ENCODE data around the gene ARL3.
"Not testable (repeated sequence)": the region's sequence is repeated elsewhere in the genome, so short reads cannot be mapped to it uniquely, and the experiment has no call there.

The ARL3 gene

DNA sequence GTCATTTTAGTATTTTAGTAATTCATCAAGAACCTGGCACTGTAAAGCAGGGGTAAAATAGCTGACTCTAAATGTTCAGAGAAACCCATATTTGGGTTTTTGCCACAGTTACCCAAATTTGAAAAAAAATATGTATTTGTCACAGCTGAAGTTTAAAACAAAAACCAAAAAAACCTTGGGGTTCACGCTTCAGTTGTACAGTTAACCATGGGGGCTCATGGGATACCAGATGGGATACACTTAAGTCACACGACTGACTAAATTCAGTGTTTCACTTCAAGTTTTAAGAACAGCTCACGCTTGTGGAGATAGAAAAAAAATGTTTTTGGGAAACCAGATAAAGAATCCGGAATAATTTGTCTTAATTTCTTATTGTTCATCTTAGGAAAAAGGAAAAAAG, 2.1 kb downstream of the ARL3 start:
- in situ Hi-C loops (cut with MboI; ENCODE audit: low sequenced_read_pairs), result no loop called here

DNA sequence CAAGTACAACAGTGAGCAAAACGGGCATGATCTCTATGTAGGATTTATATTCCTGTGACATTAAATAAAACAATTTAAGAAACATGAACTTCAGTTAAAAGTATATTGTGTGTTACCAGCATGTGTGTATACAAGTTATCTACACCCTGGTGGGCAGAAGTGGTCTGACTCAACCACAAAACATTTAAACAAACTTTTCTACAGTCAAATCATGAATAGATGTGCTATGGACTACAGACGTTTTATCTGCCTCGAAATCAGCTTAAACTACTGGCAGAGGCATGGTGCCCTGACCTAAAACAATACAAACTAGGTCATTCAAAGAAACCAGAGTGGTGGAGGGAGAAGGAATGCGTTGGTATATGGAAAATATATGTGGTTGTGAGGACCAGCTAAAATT, 3.6 kb downstream of the ARL3 start:
- in situ Hi-C loops (cut with MboI; ENCODE audit: low sequenced_read_pairs), result no loop called here

DNA sequence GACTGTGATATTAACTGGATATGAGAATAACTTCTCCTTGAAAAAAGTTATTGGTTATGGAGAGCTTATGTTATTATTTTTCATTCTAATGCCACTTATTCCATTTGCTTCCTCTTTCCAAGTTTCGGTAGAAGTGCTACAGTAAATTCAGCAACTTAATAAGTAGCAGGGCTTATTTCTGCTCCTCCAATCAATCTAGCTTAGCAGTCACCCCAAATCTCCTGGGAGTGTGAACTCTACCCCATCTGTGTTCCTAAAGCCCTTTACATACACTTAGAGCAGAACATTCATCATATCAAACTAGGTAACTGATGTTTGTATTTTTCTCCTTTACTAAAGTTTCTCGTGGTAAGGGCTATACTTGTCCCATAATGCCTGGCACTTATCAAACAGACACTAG, 8.7 kb downstream of the ARL3 start:
- in situ Hi-C loops (cut with MboI; ENCODE audit: low sequenced_read_pairs), result no loop called here

DNA sequence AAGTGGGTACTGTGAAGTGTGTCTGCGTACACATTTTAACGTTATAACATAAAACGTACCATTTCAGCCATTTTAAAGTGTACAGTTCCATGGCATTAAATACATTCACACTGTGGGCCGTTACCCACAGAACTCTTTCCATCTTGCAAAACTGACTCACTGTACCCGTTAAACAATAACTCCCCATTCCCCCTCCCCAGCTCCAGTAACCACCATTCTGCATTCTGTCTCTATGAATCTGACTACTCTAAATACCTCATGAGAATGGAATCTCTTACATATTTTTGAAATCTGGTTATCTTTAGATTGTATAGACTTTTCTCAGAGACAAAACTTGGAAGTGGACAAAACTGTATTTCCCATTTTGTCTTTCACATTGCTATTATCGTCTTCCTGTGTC, 9.3 kb downstream of the ARL3 start:
- in situ Hi-C loops (cut with MboI; ENCODE audit: low sequenced_read_pairs), result no loop called here

DNA sequence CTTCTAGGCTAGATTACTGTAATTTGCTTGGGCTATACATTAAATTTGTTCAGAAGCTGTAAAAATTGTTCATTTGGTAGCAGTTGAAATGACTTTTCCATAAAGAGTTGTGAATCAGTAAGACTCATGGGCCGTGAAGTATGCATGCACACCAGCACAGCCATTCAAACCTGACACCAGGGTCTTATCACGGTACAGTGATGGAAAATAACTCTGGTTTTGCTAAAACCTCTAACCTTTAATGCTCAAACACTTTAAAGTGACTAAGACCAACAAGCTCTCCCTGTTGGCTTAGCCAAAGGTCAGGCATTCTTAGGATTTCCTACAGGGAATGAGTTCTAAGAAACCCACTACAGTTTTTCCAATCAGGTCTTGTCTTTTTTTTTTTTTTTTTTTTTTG, 11.5 kb downstream of the ARL3 start:
- in situ Hi-C loops (cut with MboI; ENCODE audit: low sequenced_read_pairs), result no loop called here

DNA sequence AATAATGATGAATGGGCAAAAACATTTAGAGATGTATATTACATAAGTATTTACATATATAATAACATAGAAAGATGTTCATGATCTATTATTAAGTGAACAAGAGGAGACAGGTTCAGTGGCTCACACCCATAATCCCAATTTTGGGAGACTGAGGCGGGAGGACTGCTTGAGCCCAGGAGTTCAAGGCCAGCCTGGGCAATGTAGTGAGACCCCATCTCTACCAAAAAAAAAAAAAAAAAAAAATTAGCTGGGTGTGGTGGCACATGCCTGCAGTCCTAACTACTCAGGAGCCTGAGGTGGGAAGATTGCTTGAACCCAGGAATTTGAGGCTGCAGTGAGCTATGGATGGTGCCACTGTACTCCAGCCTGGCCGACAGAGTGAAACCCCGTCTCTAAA, 12.4 kb downstream of the ARL3 start:
- in situ Hi-C loops (cut with MboI; ENCODE audit: low sequenced_read_pairs), result no loop called here

DNA sequence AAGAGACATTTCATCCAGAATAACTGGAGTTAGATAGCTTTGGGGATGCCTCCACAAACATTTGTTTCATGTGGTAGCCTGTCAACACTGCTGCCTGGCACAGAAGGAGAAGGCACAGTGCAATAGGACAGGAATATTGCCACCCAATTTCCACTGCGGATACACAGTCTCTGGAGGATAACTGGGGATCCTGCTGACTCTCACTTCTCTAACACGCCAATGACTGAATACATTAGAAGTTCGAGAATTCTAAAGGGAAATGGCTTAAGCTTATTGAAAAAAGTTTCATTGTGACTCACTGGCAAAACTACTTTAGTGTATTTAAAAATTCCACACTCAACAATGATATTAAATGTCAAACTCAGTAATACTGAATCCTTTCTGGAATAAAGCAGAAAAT, 12.9 kb downstream of the ARL3 start:
- in situ Hi-C loops (cut with MboI; ENCODE audit: low sequenced_read_pairs), result no loop called here

DNA sequence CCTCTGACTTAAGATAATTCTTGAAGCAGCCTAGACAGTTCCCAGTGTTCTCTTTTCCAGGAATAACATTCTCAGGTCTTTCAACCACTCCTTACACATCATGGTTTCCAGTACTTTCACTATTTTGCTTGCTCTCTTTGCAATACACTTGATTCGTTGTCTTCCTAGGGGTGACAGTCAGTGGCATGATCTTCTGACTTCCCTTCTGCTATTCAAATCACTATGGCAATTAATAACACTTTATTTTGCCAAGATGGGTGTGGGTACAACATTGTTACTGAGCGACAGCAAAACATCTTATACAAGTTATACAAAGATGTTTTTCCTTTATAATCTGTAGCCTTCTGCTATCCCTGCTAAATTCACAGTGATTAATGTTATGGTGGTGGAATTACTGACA, 15.3 kb downstream of the ARL3 start:
- in situ Hi-C loops (cut with MboI; ENCODE audit: low sequenced_read_pairs), result no loop called here

DNA sequence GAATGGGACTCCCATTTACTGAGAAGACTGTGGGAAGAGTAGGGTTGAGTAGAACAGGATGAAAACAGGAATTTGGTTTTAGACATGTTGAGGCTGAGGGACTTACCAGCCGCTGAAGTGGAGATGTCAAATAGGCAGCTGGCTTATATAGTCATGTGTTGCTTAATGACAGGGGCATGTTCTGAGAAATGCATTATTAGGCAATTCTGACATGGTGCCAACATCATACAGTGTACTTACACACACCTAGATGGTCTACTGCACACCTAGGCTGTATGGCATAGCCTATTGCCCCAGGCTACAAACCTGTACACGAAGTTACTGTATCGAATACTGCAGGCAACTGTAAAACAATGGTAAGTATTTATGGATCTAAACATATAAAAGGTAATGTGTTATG, 17.5 kb downstream of the ARL3 start:
- in situ Hi-C loops (cut with MboI; ENCODE audit: low sequenced_read_pairs), result no loop called here

DNA sequence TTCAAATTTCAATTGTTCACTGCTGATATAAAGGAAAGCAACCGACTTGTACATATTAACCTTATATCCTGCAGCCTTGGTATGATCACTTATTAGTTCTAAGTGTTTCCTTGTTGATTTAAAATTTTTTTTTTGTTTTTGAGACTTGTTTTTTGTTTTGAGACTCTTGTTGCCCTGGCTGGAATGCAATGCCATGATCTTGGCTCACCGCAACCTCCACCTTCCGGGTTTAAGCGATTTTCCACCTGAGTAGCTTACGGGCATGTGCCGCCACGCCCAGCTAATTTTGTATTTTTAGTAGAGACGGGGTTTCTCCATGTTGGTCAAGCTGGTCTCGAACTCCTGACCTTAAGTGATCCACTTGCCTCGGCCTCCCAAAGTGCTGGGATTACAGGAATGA, 18.8 kb downstream of the ARL3 start:
- in situ Hi-C loops (cut with MboI; ENCODE audit: low sequenced_read_pairs), result not testable (repeated sequence)

DNA sequence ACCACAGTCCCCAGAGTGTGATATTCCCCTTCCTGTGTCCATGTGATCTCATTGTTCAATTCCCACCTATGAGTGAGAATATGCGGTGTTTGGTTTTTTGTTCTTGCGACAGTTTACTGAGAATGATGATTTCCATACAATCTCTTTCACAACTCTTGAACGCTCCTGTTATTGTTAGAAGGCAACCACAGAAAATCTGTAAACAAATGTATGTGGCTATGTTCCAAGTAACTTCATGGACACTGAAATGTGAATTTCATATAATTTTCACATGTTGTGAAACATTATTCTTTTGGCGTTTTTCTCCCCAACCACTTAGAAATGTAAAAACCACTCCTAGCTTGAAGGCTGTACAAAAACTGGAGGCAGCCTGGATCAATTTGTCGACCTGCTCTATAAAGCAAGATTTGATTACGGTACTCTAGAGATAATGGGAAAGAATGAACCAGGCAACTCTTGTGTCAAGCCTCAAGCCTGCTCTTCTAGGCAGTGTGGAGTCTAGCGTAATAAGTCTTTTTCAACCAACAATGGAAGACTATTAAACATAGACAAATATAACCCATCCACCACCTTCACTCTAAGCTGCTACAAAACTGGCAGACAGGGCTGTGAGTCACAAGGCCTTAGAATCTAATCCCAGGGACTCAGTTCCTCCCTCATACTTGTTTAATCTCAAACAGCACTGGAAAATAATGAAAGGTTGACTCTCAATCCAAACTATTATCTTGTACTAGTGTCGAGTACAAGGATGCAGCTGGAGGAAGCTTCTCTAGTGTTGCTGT, 22.7 kb downstream of the ARL3 start:
- in situ Hi-C loops (cut with MboI; ENCODE audit: low sequenced_read_pairs), result no loop called here

DNA sequence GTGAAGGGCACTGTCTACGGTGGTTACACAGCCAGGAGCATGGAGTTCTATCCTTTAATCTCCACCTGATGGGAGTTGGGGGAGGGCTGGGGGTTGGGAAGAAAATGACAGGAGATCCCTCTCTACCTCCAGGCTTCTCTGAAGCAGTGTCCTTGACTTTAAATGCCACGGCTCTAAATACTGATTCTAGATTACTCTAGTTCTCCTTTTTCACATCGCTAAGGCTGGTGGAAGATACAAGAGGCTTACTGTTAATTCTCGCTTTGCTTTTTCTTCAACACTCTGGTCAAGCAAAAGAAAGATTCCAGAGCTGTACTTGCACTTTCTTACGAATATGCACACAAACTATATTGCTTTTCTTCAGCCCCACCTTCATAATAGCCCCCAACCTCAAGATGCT, 30.5 kb downstream of the ARL3 start:
- in situ Hi-C loops (cut with MboI; ENCODE audit: low sequenced_read_pairs), result no loop called here

DNA sequence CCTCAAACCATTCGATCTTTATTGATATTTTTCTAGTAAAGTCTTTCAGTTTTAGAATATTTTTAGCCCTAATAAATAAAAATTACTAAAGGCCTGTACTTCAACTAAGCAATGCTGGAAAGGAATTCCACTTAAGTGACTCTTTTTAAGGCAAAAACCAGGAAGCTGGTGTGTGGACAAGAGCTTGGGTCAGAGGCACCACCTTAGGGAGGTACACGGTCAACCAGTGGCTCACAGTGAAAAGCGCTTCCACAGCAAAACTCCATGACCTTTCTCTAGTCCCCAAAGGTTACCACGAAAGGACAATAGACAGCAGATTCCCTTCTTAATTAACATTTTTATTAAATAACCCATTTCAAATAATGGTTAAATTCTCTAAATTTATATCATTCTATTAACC, 31.2 kb downstream of the ARL3 start:
- in situ Hi-C loops (cut with MboI; ENCODE audit: low sequenced_read_pairs), result no loop called here

DNA sequence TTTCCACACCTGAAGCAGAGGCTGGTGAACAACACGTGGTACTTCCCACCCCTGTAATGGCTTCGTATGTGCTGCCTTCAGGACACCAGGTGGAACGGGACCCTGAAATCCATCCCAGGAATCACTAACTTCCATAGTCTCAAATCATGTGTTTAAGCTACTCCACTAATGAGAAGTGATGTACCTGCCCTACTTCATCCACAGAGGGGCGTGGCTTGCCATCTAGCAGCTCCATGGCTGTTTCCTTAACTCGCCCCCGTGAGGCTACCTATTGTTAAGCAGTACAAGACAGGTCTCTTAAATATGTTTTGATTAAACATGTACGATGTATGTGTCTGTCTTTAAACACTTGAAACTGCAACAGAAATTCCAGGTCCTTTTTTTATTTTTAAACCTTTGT, 31.8 kb downstream of the ARL3 start:
- in situ Hi-C loops (cut with MboI; ENCODE audit: low sequenced_read_pairs), result no loop called here

DNA sequence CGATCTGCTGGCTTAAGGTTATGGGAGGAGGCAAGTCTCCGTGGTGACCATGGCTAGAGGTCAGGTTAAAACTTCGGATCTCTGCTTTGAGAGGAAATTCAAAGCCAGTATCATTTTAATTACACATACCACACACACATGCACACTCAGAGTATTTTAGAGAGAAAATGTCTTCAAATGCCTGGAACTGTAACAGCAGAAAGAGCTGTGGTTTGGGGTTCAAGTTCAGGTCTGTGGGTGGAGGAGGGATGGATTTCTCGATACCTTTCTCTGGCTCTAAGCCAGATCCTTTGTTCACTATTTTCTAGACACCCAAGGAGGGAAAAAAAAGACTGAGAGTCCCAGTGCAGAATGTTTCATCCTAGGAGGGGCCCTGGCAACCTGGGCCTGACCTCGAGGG, 32.5 kb downstream of the ARL3 start:
- in situ Hi-C loops (cut with MboI; ENCODE audit: low sequenced_read_pairs), result no loop called here

DNA sequence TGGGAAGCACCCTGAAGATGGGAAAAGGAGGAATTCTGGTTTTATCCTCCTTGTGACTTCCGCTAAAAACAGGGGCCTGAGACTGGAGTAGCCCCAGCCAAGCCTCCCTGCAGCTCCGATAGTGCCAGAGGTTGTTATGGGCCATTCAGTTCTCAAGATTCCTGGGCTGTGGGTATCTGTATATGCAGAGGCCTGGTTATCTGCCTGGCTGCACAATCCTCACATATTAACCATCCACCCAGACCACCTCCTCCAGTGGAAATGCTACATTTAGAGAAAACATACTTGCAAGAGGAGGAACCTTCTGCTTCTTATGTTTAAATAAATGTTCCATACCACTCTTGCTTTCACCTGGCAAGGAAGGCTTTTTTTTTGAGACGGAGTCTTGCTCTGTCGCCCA, 34.6 kb downstream of the ARL3 start:
- in situ Hi-C loops (cut with MboI; ENCODE audit: low sequenced_read_pairs), result no loop called here

DNA sequence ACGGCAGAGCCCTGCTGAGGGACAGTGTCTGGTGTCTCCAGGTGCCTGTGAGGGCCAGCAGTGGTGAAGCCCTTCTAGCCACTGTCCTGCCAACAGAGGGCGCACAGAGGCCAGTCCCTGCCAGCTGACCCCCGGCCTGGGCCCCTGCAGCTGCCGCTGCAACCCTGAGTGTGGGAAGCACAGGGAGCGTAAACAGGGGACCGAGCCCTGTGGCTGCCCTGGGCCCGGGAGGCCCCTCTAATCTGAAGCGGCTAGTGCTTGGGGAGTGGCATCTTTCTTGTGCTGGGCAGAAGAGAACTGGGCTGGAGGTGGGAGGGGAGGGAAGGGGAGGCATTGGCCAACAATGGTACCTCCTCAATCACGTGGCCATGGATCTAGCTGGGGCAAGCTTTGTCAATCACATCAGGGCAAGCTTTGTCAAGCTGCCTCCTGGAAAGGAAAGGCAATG, 35.3 kb downstream of the ARL3 start:
- in situ Hi-C loops (cut with MboI; ENCODE audit: low sequenced_read_pairs), result no loop called here

DNA sequence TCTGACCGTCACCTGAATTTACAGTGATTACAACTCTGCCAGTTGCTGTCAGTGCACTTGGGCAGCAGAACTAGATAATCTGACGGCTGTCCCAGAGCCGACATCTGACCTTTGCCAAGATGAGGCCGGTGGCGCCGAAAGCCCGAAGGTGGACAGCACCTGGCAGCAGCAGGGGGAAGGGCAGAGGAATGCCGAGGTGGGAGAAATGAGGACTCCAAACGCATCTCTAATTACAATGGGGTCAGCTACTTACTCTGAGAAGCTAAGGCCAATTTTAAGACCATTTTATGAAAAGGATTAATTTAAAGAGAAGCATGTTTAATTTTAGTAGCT, 36.2 kb downstream of the ARL3 start:
- in situ Hi-C loops (cut with MboI; ENCODE audit: low sequenced_read_pairs), result no loop called here

DNA sequence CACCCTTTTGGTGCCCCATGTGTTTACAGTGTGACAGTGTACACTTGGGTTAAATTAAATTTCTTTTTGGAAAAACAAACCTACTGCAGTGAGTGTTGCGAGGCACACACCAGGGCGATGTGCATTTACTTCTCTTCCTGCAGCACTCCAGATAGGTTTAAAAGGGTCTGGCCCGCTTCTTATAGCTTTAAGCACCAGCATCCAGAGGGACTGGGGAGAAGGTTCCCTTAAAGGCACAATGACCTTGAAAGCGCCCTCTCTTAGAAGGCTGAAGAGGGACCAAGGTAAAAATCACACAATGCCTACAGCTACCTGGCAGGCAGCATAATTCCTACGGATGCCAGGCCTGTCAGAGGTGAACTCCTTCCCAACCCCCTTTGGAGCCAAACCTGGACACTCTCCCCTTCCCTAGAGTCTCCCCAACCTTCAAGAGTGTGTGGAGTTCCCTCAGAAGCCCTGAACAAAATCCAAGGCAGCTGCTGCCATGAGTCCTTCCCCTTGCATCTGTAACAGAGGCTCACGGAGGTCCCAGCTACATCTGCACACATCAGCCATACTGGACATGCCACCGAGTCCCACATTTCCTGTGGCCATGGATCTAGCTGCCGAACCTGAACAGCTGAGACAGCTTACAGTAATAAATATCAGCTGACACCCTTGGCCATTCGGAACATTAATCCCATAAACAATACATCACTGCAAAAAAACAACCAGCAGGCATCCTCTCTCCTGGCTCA, 36.7 kb downstream of the ARL3 start:
- in situ Hi-C loops (cut with MboI; ENCODE audit: low sequenced_read_pairs), result no loop called here

DNA sequence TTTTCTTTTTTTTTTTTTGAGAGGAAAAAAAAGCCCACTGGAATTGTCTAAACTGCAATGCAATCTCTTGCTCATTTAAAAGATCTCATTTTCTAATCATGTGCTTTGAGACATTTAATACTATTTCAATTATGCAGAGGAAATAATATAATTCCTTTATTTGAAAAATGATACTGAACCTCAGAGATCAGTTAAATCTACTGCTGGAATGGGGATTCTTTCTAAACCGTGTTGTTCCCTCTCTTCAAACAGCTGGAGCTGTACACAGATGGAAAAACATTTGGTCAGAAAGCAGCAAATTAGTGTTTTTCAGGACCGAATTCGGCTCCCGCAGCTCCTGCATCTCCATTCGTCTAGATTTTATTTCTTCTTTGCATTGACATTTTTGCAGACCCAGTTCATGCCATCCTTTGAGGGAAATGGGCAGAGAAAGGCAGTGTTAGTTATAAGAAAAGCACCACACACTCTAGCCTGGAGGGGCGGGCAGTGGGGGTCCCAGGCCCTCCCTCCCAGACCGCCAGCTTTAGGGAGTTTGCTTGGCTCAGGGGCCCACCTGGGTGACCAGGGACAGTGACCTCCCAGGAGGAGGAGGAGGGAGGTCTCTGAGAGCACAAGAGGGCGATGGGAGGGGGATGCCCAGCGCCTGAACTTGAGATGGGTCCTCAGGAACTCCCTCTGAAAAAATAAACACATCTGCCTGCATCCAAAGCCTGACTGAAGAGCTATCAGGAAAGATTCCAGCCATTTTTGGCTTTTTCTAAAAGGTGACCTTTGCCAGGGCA, 37.5 kb downstream of the ARL3 start:
- in situ Hi-C loops (cut with MboI; ENCODE audit: low sequenced_read_pairs), result no loop called here

DNA sequence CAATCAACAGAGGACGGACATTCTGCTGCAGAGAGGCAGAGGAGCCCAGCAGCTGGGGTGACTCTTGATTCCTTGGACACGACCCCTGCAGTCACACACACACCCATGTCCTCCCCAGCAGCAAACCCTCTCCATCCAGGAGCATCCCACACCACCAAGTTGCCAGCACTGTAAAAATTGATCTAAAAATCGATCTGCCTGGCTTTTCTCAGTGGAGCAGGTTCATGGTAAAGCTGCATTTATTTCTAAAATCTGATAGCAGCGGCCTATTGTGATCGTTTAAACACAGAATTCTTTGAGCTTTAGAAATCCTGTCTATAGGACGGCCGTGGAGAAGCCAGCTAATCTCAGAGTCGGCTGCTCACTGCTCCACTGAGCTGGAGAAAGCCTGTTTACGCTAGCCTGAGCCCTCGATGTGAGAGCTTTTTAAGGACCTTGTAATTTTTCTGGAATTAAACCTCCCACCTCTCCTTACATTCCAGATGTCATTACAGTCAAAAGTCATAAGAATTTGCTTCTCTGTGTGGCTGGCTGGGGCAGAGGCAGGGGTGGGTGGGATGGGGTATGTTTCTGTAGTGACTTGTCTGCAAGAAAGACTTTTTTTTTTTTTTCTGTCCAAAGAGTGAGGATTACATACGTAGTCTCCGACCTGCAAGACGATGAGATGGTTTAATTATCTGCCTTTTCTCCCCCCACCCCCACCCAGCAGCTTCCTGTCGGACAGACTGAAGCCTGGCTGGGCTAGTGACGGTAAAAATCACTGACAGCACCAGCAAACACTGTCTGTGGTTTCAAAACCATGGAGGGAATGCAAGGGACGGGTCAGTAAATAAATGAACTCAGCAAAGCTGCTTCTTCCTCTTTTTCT, 38.3 kb downstream of the ARL3 start:
- in situ Hi-C loops (cut with MboI; ENCODE audit: low sequenced_read_pairs), result no loop called here
